Ecto neural progenitor cell (in vitro differentiated cells): Measurements from ENCODE around the gene FBRS.

ENCODE experiments used
- DNase-seq: peaks from one replicate; pipeline ENCODE4 v3.0.0-alpha.2; 2018; ENCODE audit warnings: low spot score

FBRS gene

DNA sequence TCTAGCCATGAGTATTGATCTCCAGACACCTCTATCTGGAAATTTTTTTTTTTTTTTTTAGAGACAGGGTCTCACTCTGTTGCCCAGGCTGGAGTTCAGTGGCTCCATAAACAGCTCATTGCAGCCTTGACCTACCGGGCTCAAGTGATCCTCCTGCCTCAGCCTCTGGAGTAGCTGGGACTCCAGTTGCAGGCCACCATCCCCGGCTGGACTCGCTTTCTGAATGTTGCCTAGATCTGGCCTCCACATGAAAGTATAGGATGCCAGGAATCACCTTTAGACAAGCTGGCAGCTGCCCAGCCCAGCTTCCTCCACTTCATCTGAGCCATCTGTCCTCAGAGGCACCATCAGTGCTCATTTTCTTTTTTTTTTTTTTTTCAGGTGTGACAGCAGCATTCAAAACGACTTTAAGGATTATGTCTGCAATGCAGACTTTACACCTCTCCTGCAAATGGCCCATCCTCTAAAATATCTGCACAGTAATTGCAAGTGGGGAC lies 13.8 kb upstream of the FBRS start:
- DNase-seq: no peak

DNA sequence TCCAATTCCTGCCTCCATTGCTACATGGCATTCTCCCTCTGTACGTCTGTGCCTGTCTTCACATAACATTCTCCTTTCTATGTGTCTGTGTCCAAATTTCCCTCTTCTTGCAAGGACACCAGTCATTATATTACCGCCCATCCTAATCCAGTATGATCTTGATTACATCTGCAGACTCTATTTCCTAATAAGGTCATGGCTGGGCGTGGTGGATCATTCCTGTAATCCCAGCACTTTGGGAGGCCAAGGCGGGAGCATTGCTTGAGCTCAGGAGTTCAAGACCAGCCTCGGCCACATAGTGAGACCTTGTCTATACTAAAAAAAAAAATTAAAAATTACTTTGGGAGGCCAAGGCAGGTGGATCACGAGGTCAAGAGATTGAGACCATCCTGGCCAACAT lies 12.5 kb upstream of the FBRS start:
- DNase-seq: no peak

DNA sequence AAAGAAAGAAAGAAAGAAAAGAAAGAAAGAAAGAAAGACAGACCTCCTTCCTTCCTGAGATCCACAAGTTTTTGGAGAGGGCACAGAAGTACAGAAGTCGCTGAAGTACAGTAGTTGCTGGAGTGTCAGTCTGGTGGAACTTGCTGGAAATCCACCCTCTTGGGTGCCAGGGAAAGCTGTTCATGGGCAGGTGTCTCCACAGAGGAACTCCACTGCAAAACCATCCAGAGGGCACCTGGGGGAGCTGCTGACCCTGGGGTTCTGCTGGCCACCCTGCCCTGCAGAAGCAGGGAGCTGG lies 11.0 kb upstream of the FBRS start:
- no peak for DNase-seq

DNA sequence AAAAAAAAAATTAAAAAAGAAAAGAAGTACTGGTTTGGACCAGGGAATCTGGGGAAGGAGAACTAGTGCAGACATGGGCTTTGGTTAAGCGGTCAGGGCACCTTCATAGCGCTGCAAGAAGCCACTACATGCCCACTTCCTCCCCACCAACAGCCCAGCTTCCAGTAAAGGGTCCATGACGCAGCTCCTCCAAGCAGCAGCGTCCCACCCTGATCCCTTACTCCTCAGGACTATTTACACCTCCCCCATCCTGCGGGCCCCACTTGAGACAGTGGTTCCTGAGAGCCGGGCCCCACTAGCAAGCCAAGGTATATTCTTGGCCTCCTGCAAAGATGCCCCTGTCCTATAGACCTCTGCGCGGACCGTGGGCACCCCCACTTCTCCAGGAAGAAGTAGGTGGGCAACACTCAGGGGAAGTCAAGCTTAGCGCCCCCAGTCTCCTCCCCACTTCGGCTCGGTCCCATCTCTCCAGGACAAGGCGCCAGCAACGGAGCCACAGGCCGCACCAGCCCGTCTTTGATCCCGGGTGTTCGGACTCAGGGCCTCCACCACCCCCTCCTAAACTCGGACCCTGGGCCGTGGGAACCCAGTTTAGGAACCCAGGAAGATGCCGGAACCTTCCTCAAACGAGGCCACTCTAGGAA lies 8.4 kb upstream of the FBRS start:
- DNase-seq: no peak

DNA sequence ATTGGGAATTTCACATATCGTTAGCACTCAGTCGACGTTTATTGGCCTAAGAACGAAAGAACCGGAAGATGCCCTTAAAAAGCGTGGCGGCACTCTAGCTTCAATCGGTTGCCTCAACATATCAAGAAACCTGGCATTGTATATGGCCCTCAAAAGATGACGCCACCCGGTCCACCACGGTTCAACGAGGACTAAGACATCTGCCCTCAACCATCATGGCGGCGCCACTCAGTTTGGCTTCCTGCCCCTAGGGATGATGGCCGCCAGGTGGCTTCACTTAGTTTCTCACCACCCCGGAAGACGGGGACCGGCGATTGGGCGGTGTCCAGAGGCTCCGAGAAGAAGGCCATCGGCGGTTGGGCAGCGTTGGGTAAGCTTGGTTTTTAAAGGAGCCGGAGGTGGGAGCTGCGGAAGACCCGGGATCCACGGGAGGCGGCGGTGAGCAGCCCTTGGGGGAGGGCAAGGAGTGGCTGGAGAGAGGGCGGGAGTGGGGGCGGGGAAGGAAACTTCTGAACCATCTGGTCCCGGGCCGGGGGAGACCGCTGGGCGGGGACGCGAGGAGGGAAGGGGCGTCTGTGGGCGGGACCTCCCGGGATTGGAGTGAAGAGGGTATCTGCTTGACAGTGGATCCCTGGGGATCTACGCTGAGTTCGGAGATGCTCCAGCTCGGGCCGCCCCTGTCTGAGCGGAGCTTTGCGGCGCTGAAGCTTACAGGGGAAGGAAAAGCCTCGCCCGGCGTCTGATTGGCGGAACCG lies 7.7 kb upstream of the FBRS start, which contains the start of gene PRR14:
TSS of gene PRR14 (plus strand) at position 592 of the 755 bp plus-strand sequence. CDS start 686 bp downstream, outside the sequence.
- peak; percentile 99 for DNase-seq

DNA sequence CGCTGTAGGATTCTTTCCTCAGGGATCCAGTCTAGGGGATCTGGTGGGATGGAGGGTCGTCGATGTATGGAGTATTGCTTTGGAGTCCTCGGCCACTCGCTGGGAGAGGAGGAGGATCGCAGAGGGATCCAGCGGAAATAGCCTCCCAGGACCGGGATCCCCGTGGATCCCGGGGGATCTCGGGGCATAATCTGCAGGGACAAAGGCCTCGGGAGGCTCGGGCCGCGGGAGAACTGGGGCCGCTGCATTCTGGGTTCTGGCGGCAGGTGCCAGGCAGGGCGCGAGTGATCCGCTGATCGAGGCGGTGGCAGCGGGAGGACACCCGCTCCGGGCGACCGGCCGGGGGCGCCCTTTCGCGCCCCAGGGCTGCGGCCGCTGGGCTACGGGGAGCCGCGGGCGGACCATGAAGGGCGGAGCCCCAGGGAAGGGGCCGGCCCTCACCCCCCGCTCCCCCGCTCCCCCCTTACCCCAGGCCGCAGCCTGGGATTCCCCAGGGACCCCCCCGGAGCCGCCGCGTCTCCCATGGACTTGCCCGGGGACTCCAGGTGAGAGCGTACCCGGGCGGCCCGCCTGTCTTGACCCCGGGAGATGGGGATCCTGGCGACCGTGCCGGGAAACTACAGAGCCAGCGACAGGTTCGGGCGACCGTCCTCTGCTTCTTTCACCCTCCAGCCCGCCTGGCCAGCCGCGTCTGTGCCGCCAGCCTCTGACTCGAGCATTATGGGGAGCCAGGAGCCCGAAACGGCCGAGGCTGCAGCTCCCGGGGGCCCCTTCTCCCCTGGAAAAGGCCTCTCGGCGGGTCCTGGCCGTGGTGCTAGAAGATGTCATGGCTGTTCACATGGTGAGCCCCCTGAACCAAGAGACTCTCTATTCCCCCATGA lies 6.9 kb upstream of the FBRS start:
- peak; percentile 81 for DNase-seq

DNA sequence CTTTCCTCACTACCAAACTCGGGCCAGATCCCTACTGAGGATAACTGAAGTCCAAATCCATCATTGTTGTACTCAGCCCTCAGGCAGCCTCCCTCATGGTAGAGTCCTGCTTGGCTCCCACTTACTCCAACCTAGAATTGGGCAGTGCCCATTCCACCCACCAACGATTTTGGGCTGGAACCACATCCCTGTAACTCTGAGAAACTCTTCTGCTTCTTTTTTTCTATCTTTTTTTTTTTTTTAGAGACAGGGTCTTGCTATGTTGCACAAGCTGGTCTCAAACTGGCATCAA lies 6.3 kb upstream of the FBRS start:
- DNase-seq: no peak

DNA sequence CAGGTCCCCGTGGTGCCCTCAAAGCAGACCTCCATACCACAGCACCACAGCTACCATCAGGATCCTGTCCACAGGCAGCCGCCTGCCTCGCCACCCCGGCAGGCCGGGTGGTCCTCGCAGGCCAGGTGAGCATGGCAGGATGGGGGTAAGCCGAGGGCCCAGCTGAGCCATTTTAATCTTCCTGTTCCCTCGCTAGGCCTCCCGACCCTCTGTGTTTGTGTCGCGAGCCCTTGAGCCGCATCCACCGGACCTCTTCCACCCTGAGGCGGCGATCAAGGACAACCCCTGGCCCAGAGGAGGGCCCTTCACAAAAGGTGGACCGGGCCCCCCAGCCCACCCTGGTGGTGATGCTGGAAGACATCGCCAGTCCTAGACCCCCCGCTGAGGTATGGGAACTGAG lies 5.5 kb upstream of the FBRS start:
- DNase-seq: no peak

DNA sequence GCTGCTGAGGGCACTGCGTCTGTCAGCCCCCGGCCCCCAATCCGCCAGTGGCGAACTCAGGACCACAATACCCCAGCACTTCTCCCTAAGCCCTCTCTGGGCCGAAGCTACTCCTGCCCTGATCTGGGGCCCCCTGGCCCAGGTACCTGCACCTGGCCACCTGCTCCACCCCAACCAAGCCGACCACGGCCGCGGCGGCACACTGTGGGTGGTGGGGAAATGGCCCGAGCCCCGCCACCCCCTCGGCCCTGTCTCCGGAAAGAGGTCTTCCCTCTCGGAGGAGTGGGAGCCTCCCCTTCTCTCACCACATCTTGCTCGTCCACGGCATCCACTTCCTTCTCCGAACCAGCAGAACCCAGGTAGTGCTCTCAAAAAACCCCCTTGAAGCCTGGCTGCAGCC lies 3.4 kb upstream of the FBRS start:
- DNase-seq: no peak

DNA sequence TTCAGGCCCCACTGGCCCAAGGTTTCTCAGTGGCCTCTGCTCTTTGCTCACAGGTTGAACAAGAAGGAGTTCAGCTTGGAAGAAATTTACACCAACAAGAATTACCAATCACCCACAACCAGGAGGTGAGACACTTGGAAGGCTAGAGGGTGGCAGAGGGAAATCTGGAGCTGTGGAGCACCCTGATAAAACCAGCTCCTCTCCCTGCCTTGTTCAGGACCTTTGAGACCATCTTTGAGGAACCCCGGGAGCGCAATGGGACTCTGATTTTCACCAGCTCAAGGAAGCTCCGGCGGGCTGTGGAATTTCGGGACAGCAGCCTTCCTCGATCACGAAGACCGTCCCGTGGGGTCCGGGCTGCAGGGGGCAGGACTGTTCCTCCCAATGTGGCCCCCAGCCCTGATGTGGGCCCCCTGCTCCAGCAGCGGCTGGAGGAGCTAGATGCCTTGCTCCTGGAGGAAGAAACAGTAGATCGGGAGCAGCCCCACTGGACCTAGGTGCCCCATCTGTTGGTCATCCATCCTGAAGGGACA lies 2.4 kb upstream of the FBRS start:
- DNase-seq: no peak

DNA sequence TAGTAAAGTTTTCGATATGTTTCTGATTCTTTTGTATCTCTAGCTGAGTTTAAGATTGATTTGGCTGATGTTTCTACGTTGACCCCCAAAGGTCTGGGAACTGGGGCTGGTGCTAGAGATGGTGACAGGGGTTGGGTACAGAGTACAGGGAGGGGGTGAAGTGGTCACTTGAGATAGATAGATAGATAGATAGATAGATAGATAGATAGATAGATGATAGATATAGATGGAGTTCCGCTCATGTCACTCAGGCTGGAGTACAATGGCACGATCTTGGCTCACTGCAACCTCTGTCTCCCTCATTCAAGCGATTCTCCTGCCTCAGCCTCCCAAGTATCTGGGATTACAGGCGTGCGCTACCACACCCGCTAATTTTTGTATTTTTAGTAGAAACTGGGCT lies 1.8 kb upstream of the FBRS start:
- DNase-seq: no peak

DNA sequence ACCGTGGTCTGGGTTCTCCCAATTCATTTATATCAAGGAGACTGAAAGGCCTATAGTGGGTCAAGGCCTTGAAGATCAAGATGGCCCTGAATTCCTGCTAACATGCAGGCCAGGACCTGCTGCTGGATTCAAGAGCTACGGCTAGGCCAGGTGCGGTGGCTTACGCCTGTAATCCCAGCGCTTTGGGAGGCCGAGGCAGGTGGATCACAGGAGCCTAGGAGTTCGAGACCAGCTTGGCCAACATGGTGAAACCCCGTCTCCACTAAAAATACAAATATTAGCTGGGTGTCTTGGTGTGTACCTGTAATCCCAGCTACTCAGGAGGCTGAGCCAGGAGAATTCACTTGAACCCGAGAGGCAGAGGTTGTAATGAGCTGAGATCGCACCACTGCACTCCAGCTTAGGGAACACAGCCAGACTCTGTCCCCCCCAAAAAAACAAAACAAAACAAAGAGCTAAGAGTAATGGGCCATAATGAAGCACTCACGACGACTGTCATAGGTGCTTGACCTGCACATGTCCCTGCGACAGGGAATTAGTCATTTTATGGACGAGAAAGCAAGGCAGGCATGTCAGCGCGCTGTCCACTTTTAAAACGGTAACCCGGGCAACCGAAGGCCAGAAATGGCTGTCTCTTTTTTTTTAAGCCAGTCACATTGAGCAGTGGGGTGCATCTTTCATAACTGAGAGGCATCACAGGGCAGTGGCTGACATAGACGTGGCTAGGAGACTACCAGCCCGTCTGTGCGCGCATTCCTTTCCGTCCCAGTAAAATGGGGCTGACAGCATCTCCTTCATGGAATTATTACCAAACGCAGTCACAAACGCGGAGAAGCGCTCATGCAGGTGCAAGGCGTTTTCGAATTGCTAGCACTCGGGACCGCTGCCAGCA lies 1.0 kb upstream of the FBRS start:
- peak; percentile 57 for DNase-seq

DNA sequence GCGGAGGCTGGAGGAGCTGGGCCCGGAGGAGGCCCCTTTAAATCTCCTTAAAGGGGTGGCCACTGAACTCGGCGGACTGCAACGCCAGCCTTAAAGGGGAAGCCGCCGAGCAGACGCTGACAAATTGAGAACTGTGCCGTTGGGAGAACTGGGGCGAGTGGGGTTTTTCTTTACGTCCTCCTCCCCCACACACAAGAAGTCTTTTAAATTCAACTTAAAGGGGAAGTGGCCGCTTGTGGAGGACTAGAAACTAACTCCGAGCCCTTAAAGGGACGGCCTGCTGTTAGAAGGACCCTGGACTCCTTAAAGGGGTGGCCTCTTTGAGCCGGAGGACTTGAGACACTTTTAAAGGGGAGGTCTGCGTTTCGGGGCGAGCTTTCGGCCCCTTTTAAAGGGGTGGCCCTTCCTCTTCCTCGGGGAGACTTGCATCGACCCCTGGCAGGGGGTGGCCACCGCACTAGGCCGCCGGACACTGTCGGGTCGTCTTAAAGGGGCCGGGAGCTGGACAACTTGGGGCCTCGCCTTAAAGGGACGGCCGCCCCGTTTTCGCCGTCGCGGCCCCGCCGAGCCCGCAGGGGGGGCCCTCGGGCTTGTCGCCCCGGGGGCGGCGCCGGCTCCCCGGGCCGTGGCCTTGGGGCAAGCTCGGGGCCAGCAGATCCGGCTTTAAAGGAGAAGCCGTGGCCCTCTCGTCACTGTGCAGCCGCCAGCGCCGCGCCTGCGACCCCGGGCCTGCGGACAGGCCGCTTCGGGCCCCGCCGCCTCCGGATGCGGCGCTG lies 688 bp downstream of the FBRS start:
- peak; percentile 77 for DNase-seq

DNA sequence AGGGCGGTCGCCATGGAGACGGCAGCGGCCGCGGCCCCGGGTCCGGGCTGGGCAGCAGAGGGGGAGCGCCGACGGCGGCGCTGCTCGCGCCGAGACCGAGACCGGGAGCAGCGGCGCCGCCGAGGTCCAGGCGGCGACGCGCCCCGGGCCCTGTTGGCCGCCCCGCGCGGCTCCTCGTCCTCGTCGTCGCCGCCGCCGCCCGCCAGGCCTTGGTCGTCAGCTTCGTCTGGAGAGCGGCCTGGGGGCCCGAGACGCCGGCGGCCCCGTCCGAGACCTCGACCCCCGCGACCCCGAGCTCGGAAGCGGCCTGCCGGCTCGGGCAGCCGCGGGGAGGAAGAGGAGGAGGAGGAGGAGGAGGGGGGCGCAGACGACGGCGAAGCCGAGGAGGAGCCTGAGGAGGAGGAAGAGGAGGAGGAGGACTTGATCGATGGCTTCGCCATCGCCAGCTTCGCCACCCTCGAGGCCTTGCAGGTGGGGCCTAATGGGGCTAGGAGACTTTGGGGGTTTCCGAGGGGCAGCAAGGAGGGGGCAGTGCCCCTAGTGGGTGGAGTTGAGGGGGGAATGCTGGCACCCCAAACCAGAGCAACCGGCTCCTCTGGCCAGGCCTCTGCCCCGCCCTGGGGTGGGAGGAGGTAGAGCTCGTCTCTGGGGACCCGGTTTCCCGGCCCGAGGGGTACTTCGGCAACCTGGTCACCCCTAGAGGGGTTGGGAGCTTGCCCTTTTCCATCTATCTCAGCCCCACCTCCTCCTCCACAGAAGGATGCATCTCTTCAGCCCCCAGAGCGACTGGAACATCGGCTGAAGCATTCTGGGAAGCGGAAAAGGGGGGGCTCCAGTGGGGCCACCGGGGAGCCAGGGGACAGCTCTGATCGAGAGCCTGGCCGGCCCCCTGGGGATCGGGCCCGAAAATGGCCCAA lies 1.5 kb downstream of the FBRS start:
- no peak for DNase-seq

DNA sequence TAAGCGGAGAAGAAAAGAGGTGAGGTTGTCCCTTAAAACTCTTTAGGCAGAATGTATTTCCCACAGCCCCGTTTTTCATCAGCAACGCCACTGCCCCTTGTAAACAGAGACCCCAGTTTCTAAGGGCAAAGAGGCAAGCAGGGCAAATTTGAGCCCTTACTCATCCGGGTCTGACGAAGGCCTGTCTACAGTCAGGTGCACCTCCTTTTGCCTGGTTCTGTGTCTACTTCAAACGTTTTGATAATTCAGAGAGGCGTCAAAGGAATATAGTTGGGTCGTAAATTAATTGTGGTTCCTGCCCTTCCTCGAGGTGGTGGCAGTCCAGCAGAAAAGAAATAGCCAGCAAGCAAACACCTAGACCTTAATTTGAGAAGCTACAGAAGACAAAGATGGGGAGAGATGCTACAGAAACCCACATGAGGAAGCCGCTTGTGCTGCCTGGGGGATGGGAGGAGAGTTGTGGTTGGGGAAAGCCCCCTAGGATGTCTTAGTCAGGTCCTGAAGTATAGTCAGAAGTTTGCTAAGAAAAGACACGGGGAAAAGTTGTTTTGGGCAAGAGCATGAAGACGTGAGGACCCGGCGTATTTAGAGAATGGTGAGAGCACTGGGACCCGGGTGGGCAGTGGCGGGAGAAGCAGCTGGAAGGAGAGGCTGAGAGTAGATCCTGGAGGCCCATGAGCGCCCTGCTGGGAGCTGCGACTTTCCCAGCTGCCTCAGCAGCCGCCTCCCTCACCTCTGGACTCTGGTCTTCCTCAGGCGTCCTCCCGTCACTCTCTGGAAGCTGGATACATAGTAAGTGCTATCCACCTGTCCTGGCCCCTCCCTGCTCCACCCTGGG lies 2.4 kb downstream of the FBRS start:
- DNase-seq: no peak

DNA sequence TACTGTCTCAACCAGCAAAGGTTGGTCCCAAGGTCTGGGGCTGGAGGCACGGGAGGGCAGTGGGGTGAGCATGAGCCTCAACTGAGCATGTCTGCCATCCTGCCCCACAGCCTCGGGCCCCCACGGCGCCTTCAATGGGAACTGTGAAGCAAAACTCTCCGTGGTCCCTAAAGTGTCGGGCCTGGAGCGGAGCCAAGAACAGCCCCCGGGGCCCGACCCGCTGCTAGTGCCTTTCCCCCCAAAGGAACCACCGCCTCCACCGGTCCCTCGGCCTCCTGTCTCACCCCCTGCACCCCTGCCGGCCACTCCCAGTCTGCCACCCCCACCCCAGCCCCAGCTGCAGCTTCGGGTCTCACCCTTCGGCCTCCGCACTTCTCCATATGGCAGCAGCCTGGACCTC lies 4.2 kb downstream of the FBRS start:
- DNase-seq: no peak

DNA sequence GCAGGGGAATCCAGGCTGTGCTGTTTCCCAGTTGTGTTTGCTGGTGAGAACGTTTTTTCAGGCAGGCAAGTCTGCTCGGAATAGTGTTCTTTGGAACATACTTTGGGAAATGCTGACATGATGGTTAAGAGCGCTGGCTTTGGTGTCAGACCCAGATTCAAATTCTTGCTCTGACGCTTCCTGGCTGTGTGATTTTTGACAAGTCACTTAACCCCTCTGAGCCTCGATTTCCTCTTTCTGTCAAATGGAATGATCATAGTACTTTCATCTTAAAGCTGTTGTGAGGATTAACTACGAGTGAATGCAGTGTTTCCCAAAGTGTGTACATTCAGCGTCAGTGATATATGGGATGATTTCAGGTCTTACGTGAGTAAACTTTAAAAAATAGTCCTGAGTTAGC lies 4.8 kb downstream of the FBRS start:
- DNase-seq: no peak

DNA sequence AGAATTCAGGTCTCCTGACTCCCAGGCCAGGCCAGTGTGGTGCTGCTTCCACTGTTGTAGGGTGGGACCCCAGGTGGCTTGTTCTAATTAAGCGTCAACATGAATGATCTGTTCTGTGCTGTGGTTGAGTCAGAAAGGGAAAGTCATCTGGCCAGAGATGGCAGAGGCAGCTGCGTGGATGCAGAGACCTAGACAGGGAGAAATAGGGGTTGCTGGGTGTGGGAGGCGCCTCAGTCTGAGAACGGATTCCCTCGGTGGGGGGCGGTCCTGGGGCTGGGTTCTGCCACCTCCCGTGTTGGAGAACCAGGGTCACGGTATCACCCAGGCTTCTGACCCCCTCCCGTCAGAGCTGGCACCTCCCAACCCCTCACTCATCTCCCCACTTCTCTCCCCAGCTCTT lies 5.6 kb downstream of the FBRS start:
- no peak for DNase-seq

DNA sequence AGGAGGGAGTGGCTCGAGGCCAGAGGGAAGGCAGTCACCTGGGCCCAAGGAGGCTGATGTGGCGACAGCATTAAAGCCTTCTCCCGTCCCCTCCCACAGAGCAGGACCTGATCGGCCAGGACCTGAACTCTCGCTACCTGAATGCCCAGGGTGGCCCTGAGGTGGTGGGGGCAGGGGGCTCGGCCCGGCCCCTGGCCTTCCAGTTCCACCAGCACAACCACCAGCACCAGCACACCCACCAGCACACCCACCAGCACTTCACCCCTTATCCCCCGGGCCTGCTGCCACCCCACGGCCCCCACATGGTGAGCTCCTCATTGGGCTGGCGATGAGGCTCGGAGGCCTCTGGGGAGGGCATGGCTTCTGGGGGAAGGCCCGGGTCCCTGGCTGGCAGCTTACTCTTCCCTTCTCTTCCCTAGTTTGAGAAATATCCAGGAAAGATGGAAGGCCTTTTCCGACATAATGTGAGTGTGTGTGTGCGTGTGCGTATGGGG lies 6.4 kb downstream of the FBRS start:
- no peak for DNase-seq
